H1 (cell line): ENCODE data around the gene ARHGEF40. TPM values are rescaled to one million over a fixed set of nuclear protein-coding genes. Genes with fewer than 3 reads are reported as not detected.

Source experiments
- BACH1 ChIP-seq: IDR thresholded peaks from 2 replicates; pipeline ENCODE4 v1.6.1; 2012; ENCODE audit warnings: low read length, improper control_type of control experiment
- BCL11A ChIP-seq, 2 experiments: IDR thresholded peaks; one replicate each; pipeline ENCODE4 v1.6.1; 2011; ENCODE audit warnings: low read depth in 2 of 2, low read length in 2 of 2, mild to moderate bottlenecking in 2 of 2
- CHD2 ChIP-seq: IDR thresholded peaks from 2 replicates; pipeline ENCODE4 v1.6.1; 2012; ENCODE audit warnings: low read length, improper control_type of control experiment
- CTBP2 ChIP-seq: IDR thresholded peaks from 2 replicates; pipeline ENCODE4 v1.7.0; 2011; ENCODE audit warnings: borderline replicate concordance, mild to moderate bottlenecking, moderate library complexity, mixed read lengths, low read length; ENCODE audit not compliant: insufficient read depth, insufficient read length
- EGR1 ChIP-seq: IDR thresholded peaks from 2 replicates; pipeline ENCODE4 v1.6.1; 2011; ENCODE audit warnings: low read depth, low read length, borderline replicate concordance
- EZH2 ChIP-seq: fragments of 200-600 bp; sonication (generic); IDR thresholded peaks from 2 replicates; pipeline ENCODE4 v1.7.1; 2012; ENCODE audit warnings: low read depth, mild to moderate bottlenecking, moderate library complexity, low read length, inconsistent platforms; ENCODE audit not compliant: severe bottlenecking
- GABPA ChIP-seq: IDR thresholded peaks from 2 replicates; pipeline ENCODE4 v1.6.1; 2011; ENCODE audit warnings: mild to moderate bottlenecking, low read length, moderate library complexity, borderline replicate concordance; ENCODE audit not compliant: insufficient read depth
- HDAC2 ChIP-seq, 2 experiments: fragments of 300-600 bp in 1 of 2; sonication (generic) in 1 of 2; IDR thresholded peaks; 2 replicates each; pipeline ENCODE4 v1.6.1; 2011 to 2012; ENCODE audit warnings: low read depth in 2 of 2, low read length in 2 of 2, mild to moderate bottlenecking in 2 of 2, moderate library complexity in 2 of 2, borderline replicate concordance in 1 of 2, inconsistent platforms in 1 of 2
- HDAC6 ChIP-seq: IDR thresholded peaks from one replicate; pipeline ENCODE4 v1.7.1; 2012; ENCODE audit warnings: low read depth, mild to moderate bottlenecking, inconsistent platforms, low read length, moderate library complexity
- NANOG ChIP-seq: IDR thresholded peaks from 2 replicates; pipeline ENCODE4 v1.6.1; 2011; ENCODE audit warnings: low read length, low read depth, mild to moderate bottlenecking, inconsistent platforms; ENCODE audit not compliant: insufficient read depth, poor library complexity, severe bottlenecking
- NRF1 ChIP-seq: IDR thresholded peaks from 2 replicates; pipeline ENCODE4 v1.6.1; 2011; ENCODE audit warnings: mild to moderate bottlenecking, low read depth, low read length, improper control_type of control experiment
- SAP30 ChIP-seq: fragments of 300-600 bp; sonication (generic); IDR thresholded peaks from 2 replicates; pipeline ENCODE4 v1.7.1; 2012; ENCODE audit warnings: low read length, moderate library complexity, mild to moderate bottlenecking, inconsistent platforms; ENCODE audit not compliant: insufficient read depth, insufficient replicate concordance
- SIRT6 ChIP-seq: IDR thresholded peaks from one replicate; pipeline ENCODE4 v1.7.1; 2012; ENCODE audit warnings: low read length, inconsistent platforms
- SIX5 ChIP-seq: IDR thresholded peaks from 2 replicates; pipeline ENCODE4 v1.6.1; 2011; ENCODE audit warnings: mild to moderate bottlenecking, low read depth, low read length
- SP2 ChIP-seq: IDR thresholded peaks from 2 replicates; pipeline ENCODE4 v1.6.1; 2012; ENCODE audit warnings: mild to moderate bottlenecking, low read length, inconsistent platforms
- SP4 ChIP-seq: IDR thresholded peaks from 2 replicates; pipeline ENCODE4 v1.6.1; 2012; ENCODE audit warnings: low read length, inconsistent platforms
- SRF ChIP-seq: IDR thresholded peaks from 2 replicates; pipeline ENCODE4 v1.6.1; 2011; ENCODE audit warnings: mild to moderate bottlenecking, low read depth, low read length, moderate library complexity
- TAF7 ChIP-seq: optimal IDR thresholded peaks from 2 replicates; pipeline ENCODE3; 2011; ENCODE audit warnings: low read depth, mild to moderate bottlenecking, inconsistent platforms, low read length, moderate library complexity, borderline replicate concordance
- TBP ChIP-seq: IDR thresholded peaks from 2 replicates; pipeline ENCODE4 v1.6.1; 2011; ENCODE audit warnings: low read depth, low read length, improper control_type of control experiment
- TCF12 ChIP-seq: IDR thresholded peaks from 2 replicates; pipeline ENCODE4 v1.6.1; 2011; ENCODE audit warnings: low read depth, mild to moderate bottlenecking, low read length
- polyA plus RNA-seq, 7 experiments: library from polyadenylated mRNA; depleted of rRNA in 3 of 7; stranded (reverse) in 5 of 7; unstranded in 2 of 7; fragments of >200 nt in 5 of 7; fragments of 200-250 nt in 2 of 7; gene quantifications; 1 replicate in 5 of 7; 2 replicates in 1 of 7; 4 replicates in 1 of 7; pipeline versions ENCODE4 v1.2.1 to v1.2.3, GENCODE V29; 2011 to 2013; ENCODE audit warnings: missing spikeins in 2 of 7, mixed read lengths in 2 of 7
- total RNA-seq: library from RNA; stranded (reverse); fragmentation: NEBNext Ultra II Directional; extraction: Animal tissue kit (Norgen Biotek cat#: 25700); gene quantifications from 2 replicates; pipeline ENCODE4 v1.2.1, GENCODE V29; 2021
- TF ChIP-seq, protein P1 (sequence below): IDR thresholded peaks from 2 replicates; pipeline ENCODE4 v1.6.1; 2011; ENCODE audit warnings: low read length, improper control_type of control experiment
- TF ChIP-seq, protein P2 (sequence below): IDR thresholded peaks from 2 replicates; pipeline ENCODE4 v1.6.1; 2012; ENCODE audit warnings: low read length, inconsistent platforms

Gene ARHGEF40
- total and polyA plus RNA-seq, 2 of the 8 experiments (the other 6 are each of a cell fraction or from before 2014, with no cell fraction given): 53.1 to 101 TPM

DNA sequence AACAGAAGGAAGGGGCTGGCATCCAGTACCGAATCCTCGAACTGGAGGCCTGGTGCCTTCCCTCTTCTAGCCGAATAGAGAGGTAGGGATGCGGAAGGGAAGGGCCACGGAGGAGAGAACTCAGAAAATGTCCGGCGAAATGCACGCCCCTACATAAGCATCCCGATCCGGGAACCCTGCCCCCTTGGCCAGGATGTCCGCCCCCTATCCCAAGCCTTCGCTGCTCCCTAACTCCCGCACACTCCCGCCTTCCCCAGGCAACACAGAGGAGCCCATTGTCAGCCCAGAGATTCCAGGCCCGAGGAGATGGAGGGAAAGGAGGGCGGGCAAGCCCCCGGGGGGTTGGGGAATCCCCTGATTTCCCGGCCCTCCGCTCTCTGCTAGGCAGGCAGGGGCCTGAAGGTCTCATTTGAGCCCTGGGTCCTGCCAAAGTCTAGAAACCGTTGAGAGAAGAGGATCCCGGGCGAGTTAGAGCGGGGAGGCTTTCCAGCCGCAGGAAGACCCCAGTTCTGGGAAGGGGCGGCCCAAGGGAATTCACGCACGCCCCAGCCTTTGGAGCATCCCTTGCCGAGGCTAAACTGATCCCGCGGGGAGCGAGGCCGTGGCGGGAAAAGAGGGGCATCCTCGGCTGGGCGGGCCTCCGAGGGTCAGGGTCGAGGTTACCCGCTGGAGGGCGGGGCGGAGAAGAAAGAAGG, 569 bp upstream of the ARHGEF40 start (continued):
- TF ChIP-seq TBP (peak; percentile 31; the same call in 1 of the 2 replicates), SIRT6 (no peak), SP2 (no peak), GABPA (no peak), SP4 (no peak), NANOG (no peak), SIX5 (no peak), CHD2 (no peak), EZH2 (no peak), BCL11A (IDR thresholded peaks at IDR 0.05; ENCODE audit: low read depth in 2 of 2, low read length in 2 of 2) (no peak), HDAC6 (no peak), BACH1 (no peak), CTBP2 (no peak), SAP30 (peak; percentile 73), HDAC2 (IDR thresholded peaks at IDR 0.05; ENCODE audit: borderline replicate concordance in 1 of 2, low read depth in 2 of 2, low read length in 2 of 2) (0 out of 4 replicates have a peak, but pooled peaks of 1 of the 2 experiments have one; percentile 10), NRF1 (no peak), TCF12 (no peak), EGR1 (no peak), TAF7 (peak; percentile 58), SRF (no peak)
- TF ChIP-seq, protein P1, sequence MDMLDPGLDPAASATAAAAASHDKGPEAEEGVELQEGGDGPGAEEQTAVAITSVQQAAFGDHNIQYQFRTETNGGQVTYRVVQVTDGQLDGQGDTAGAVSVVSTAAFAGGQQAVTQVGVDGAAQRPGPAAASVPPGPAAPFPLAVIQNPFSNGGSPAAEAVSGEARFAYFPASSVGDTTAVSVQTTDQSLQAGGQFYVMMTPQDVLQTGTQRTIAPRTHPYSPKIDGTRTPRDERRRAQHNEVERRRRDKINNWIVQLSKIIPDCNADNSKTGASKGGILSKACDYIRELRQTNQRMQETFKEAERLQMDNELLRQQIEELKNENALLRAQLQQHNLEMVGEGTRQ: no peak
- TF ChIP-seq, protein P2, sequence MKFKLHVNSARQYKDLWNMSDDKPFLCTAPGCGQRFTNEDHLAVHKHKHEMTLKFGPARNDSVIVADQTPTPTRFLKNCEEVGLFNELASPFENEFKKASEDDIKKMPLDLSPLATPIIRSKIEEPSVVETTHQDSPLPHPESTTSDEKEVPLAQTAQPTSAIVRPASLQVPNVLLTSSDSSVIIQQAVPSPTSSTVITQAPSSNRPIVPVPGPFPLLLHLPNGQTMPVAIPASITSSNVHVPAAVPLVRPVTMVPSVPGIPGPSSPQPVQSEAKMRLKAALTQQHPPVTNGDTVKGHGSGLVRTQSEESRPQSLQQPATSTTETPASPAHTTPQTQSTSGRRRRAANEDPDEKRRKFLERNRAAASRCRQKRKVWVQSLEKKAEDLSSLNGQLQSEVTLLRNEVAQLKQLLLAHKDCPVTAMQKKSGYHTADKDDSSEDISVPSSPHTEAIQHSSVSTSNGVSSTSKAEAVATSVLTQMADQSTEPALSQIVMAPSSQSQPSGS: no peak
